ENCODE measurements around the gene MAGEF1. TPM values are rescaled to one million over a fixed set of nuclear protein-coding genes. Genes with fewer than 3 reads are reported as not detected.

MAGEF1 gene
- total and polyA plus RNA-seq, 2 donors from 2014 or later = 37.9 to 50.0 TPM

DNA sequence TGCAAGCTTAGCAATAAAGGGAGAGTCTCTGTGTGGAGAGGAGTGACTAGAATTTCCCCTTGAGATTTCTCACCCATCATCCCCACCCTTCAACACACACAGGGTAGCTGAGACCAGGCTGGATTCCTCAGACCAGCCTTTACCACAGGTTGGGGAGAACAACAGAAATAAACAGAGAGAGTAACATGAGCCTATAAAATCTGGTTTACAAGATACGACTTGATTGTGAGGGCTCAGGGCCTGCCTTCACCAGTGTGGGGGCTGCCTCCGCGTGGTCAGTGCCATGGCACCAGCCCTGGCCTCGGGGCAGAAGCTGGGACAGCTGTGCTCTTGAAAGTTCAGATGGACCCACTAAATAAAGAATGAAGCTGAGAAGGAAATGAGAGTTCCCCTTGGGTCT is 14.6 kb upstream of the MAGEF1 start:
- no peaks in the 10 kb centered on the region for H3K36me3 ChIP-seq (ENCODE audit: control insufficient read depth in 2 of 3, insufficient read depth in 3 of 3, low read length in 3 of 3)
- TF ChIP-seq, protein P1, sequence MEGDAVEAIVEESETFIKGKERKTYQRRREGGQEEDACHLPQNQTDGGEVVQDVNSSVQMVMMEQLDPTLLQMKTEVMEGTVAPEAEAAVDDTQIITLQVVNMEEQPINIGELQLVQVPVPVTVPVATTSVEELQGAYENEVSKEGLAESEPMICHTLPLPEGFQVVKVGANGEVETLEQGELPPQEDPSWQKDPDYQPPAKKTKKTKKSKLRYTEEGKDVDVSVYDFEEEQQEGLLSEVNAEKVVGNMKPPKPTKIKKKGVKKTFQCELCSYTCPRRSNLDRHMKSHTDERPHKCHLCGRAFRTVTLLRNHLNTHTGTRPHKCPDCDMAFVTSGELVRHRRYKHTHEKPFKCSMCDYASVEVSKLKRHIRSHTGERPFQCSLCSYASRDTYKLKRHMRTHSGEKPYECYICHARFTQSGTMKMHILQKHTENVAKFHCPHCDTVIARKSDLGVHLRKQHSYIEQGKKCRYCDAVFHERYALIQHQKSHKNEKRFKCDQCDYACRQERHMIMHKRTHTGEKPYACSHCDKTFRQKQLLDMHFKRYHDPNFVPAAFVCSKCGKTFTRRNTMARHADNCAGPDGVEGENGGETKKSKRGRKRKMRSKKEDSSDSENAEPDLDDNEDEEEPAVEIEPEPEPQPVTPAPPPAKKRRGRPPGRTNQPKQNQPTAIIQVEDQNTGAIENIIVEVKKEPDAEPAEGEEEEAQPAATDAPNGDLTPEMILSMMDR (IDR thresholded peaks at IDR 0.05; ENCODE audit: borderline replicate concordance, extremely low read depth, insufficient read depth) = no peak
- peaks cover 0 to 3% (median 0%) of the 10 kb centered on the region in 3 donors for H3K4me1 ChIP-seq (ENCODE audit: control insufficient read depth in 2 of 3, insufficient read depth in 2 of 3, low read depth in 1 of 3, low read length in 3 of 3)
- FAIRE-seq (no peak), DNase-seq (peak in 1 of 5 donors; percentile 35)
- H3K27me3 ChIP-seq (ENCODE audit: control insufficient read depth, insufficient read depth, low read length) = no peaks in the 10 kb centered on the region
- H3K27ac ChIP-seq (ENCODE audit: low read depth in 2 of 2, low read length in 2 of 2) = no peak overlapping the region
- H3K4me3 ChIP-seq (ENCODE audit: low read length in 3 of 3) = no peak overlapping the region
- no peaks in the 10 kb centered on the region for H3K9me3 ChIP-seq (ENCODE audit: control insufficient read depth in 2 of 3, insufficient read depth in 1 of 3, low read length in 3 of 3)
- H3K9ac ChIP-seq (ENCODE audit: low read length in 3 of 3) = no peak overlapping the region
- intact Hi-C loops (cut with DNase I) = no loop called here

DNA sequence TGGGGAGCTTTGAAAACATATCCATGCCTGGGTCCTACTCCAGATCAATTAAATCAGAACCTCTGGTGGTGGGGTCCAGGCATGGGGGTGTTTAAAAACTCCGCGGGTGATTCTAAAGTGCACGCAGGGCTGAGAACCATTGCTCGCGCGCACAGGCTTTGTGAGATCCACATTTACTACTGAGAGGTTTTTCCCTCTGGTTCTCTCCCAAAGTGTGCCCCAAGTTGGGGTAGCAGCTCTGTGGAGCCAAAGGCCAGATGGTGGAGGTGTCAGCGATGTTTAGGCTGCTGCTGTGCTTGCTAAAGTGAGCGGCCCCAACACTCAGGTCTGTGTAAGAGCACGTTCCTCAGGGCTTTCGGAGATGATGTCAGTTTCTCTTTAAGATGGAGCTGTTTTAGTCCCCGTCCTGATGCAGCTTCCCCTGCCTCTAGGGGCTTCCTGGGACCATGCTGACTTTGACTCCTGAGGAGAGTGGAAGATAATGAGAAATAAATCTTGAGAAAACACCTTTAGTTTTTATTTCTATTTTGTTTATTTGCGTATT is 13.4 kb upstream of the MAGEF1 start:
- Histone ChIP-seq H3K36me3 (ENCODE audit: control insufficient read depth in 2 of 3, insufficient read depth in 3 of 3, low read length in 3 of 3) (no peaks in the 10 kb centered on the region), H3K27ac (ENCODE audit: low read depth in 2 of 2, low read length in 2 of 2) (no peak overlapping the region), H3K9ac (ENCODE audit: low read length in 3 of 3) (no peak overlapping the region), H3K4me3 (ENCODE audit: low read length in 3 of 3) (no peak overlapping the region), H3K4me1 (ENCODE audit: control insufficient read depth in 2 of 3, insufficient read depth in 2 of 3, low read depth in 1 of 3, low read length in 3 of 3) (peaks cover 0 to 3% (median 0%) of the 10 kb centered on the region in 3 donors), H3K9me3 (ENCODE audit: control insufficient read depth in 2 of 3, insufficient read depth in 1 of 3, low read length in 3 of 3) (no peaks in the 10 kb centered on the region), H3K27me3 (ENCODE audit: control insufficient read depth, insufficient read depth, low read length) (no peaks in the 10 kb centered on the region)
- DNase-seq (peak in 1 of 5 donors; percentile 37), FAIRE-seq (no peak)
- TF ChIP-seq, protein P1 (IDR thresholded peaks at IDR 0.05; ENCODE audit: borderline replicate concordance, extremely low read depth, insufficient read depth) = no peak
- intact Hi-C loops (cut with DNase I) = no loop called here

DNA sequence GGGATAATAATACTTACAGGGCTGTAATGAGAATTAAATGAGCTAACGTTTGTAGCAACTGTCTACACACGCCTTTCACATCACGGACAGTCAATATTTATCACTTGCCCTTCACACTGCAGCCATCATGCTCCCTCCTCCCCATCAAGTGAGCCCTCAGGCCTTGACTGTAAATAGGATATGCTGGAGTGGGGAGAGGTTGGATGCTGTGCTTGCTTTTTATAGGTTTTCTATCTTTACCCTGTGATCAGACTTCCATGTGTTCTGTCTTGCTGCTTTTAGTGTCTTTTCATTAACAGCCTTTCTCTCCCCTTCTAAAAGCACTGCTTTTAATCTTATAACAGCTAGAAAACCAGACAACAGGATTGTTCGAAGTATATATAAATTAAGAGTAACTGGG is 12.8 kb upstream of the MAGEF1 start:
- H3K36me3 ChIP-seq (ENCODE audit: control insufficient read depth in 2 of 3, insufficient read depth in 3 of 3, low read length in 3 of 3) = no peaks in the 10 kb centered on the region
- TF ChIP-seq, protein P1 (IDR thresholded peaks at IDR 0.05; ENCODE audit: borderline replicate concordance, extremely low read depth, insufficient read depth) = no peak
- no peak overlapping the region for H3K4me3 ChIP-seq (ENCODE audit: low read length in 3 of 3)
- DNase-seq = peak in 1 of 5 donors; percentile 19
- H3K27me3 ChIP-seq (ENCODE audit: control insufficient read depth, insufficient read depth, low read length) = no peaks in the 10 kb centered on the region
- intact Hi-C loops (cut with DNase I) = no loop called here
- no peak for FAIRE-seq
- no peak overlapping the region for H3K27ac ChIP-seq (ENCODE audit: low read depth in 2 of 2, low read length in 2 of 2)
- no peaks in the 10 kb centered on the region for H3K9me3 ChIP-seq (ENCODE audit: control insufficient read depth in 2 of 3, insufficient read depth in 1 of 3, low read length in 3 of 3)
- H3K9ac ChIP-seq (ENCODE audit: low read length in 3 of 3) = no peak overlapping the region
- peaks cover 0 to 3% (median 0%) of the 10 kb centered on the region in 3 donors for H3K4me1 ChIP-seq (ENCODE audit: control insufficient read depth in 2 of 3, insufficient read depth in 2 of 3, low read depth in 1 of 3, low read length in 3 of 3)

DNA sequence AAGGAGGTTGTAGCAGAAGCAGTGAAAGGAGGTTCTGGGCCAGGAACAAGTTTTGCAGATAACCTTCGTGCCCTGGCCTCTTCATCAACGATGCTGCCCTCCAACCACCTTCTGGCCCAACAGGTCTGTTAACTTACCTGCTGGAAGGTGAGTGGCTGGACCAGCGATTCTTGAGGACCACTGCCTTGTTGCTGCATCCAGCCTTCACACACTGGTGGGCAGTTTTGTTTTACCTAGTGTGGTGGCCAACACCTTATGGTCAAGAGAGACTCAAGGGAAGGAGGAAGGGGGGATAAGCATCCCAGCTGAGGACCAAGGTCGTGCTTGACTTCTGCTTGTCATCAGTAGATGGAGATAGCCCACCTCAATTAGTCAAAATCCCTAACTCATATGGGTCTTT is 7.8 kb upstream of the MAGEF1 start:
- Histone ChIP-seq H3K27ac (ENCODE audit: low read depth in 2 of 2, low read length in 2 of 2) (no peak overlapping the region), H3K4me1 (ENCODE audit: control insufficient read depth in 2 of 3, insufficient read depth in 2 of 3, low read depth in 1 of 3, low read length in 3 of 3) (peaks cover 0 to 5% (median 0%) of the 10 kb centered on the region in 3 donors), H3K9ac (ENCODE audit: low read length in 3 of 3) (no peak overlapping the region), H3K36me3 (ENCODE audit: control insufficient read depth in 2 of 3, insufficient read depth in 3 of 3, low read length in 3 of 3) (no peaks in the 10 kb centered on the region), H3K4me3 (ENCODE audit: low read length in 3 of 3) (no peak overlapping the region), H3K27me3 (ENCODE audit: control insufficient read depth, insufficient read depth, low read length) (no peaks in the 10 kb centered on the region), H3K9me3 (ENCODE audit: control insufficient read depth in 2 of 3, insufficient read depth in 1 of 3, low read length in 3 of 3) (no peaks in the 10 kb centered on the region)
- intact Hi-C loops (cut with DNase I) = no loop called here
- TF ChIP-seq, protein P1 (IDR thresholded peaks at IDR 0.05; ENCODE audit: borderline replicate concordance, extremely low read depth, insufficient read depth) = no peak
- no peak for FAIRE-seq
- peak in 1 of 5 donors; percentile 17 for DNase-seq
